A549 treated with AZD2906 at 1 μM for 4 hours (cell line): ENCODE results near the gene CSRP2. TPM values are rescaled to one million over a fixed set of nuclear protein-coding genes. Genes with fewer than 3 reads are reported as not detected.

ENCODE experiments used
- total RNA-seq: library from RNA; stranded (reverse); fragments of 200-300 nt; extraction: Qiagen RNA extraction; gene quantifications from 5 replicates; pipeline ENCODE4 v1.2.3, GENCODE V29; 2022

Gene CSRP2
- 18.9 to 21.8 TPM (median 20.1 TPM) in 5 replicates for total RNA-seq

GRCh38 chr12:76878899-76879709 lies at the start of gene CSRP2:
Gene CSRP2, minus strand, starts transcription at chr12:76879019. Its CDS starts 12,759 bp downstream, at chr12:76866260.

Other genes starting within 250 kb of the CSRP2 start
- gene ZDHHC17, start 114.9 kb downstream of the CSRP2 start, total RNA-seq: 6.6 to 16.0 TPM (median 9.9 TPM) in 5 replicates
- 6.3 to 8.6 TPM (median 7.2 TPM) in 5 replicates for gene E2F7, start 186.6 kb upstream of the CSRP2 start, total RNA-seq